Stimulated activated CD8-positive, alpha-beta memory T cell treated with anti-CD3 and anti-CD28 coated beads, Interleukin-4, amount 100 ng/mL, for 1 hour (primary cell): ENCODE data around the gene C8B.

ENCODE experiments used
- DNase-seq, 2 donors: peaks; one replicate each; pipeline ENCODE4 v3.0.0-alpha.2; 2020; ENCODE audit warnings: low read depth in 2 of 2, low spot score in 1 of 2

Gene C8B

DNA sequence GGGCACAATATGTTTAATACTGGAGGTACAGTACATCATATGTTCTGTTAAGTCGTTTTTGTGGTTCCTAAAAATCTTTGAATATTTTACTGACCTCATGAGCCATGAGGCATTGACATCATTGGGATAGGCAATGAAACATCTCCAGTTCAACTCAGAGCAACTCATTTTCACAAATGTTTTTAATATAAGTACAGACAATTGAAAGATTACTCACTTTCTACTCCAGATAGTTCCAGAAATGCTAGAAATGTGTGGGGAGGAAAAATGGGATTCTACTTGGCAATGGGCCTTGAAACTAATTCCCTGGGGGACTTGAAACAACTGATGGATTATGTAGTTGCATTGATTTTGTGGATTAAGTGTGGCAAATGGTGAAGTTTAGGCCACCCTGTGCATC lies 7.2 kb upstream of the C8B start:
- no peak for DNase-seq

DNA sequence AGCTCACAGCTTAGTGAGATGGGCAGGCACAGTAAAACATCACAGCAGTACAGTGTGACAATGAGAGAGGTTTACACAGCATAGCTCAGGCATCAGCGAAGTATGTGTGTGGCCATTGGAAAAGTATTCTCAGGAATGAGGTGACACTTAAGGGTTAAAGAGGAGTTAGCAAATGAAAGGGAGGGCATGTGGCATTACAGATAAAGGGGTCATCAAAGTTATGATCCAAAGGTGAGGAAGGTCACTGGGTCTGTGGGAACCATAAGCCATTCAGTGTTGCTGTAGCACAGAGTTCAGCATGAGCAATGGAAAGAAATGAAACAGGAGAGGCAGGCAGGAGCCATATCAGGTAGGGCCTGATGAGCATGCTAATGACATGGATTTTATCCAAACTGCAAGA lies 4.5 kb upstream of the C8B start:
- no peak for DNase-seq

DNA sequence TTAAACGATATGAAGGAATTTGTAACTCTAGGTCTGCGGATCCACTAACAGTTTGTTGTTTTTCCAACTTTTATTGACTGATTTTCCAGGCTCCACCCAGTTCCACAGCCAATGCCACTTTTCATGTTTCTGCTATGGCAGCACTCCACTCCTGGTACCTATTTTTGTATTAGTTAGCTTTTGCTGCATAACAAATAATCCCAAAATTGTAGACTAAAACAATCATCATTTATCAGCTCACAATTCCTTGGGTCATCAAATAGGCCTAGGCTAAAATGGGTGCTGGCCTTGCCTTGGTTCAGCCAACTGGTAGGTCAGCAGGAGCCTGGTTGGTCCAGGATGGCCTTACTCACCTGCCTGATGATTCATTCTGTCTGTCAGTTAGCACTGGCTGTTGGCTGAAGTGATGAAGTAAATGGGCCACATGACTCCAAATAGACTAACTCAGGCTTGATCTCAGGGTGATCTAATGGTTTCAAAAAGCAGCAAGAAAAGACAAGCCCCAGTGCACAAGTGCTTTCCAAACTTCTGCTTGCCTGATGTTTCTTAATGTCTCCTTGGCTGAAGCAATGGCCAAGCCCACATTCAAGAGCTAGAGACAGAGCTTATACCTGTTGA lies 3.2 kb upstream of the C8B start:
- DNase-seq = no peak

DNA sequence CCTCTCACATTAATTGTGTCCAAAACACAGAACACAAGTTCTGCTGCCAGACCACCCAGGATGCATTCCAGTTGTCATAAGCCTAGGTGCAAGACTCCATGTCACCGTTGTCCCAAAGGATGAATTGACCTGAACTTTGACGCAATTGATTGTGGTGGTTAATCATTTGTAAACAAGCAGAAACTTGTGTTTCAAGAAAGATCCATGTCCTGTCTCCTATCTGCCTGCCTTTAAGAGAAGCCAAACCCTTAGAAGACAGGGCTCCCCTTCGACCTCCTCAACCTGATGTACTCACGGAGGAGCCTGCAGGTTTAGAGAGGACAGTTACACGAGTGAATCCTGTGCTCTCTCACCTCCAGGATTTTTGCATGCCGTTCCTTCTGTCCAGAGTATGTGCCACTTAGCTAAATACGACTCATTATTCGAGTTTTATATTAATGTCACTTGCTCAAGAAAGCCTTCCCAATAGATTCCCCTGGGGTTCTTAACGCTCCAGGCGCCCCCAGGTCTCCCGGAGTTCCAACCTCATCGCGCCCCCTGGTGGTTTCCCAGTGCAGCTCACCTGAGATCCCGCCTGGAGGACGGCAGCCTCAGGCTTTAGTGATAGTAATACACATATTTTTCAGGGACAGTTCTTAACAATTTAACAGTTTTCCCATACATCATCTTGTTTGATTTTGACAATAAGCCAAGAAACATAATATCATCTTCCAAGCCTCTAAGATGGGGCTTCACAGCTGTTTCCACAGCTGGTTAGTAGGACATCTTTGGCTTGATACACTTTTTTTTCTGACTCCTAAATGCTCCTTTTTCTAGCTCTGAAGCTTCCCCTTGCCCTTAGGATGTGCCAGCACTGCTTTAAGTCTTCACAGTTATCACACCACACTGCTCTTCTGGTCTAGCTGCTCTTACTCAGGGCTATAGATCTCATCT lies 2.4 kb upstream of the C8B start:
- DNase-seq = no peak

DNA sequence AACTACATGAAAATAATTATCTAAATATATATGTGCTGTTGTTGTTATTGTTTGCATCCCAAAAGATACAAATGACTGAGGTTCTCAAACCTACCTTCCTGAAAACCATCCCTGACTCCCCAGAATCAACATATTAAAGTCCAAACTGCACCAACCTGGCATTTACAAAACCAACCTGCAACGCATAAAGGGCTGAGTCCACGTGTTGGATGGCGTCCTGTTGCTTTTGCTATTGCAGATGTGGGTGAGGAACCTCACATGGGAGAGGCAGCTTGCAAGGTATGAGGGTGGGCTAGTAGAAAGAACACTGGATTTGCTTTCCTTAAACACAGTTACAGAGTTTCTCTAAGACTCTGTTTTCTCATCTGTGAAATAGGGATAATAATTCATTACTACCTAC lies 1.5 kb upstream of the C8B start:
- no peak for DNase-seq

DNA sequence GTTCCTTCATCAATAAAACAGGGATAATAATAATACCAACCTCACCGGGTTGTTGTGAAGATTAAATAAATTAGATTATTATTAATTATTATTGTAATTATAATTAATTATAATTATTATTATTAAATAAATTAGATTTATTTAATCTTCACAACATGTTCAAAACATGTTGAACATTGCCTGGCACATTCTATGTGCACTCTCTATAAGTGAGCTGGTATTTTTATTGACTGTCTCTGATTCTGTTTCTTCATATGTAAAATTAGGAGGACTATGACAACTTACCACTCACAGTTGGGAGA lies 834 bp upstream of the C8B start:
- DNase-seq = no peak

DNA sequence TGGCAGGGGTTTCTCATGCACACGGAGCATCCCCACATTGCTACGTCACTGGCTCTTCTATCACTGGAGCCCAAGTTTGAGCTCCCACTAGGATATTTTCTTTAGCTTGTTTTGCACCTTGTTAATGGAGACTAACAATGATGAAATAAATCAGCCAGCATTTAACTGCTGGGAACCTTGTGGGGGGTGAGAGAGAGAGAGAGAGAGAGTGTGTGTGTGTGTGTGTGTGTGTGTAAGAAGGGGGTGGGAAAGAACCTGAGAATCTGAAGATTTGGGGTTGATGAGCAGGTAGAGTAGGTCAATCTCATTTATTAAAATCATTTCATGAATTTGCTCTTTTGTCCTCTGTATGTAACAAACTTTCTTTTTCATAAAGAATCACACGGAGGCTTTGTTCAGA lies 624 bp downstream of the C8B start:
- no peak for DNase-seq

DNA sequence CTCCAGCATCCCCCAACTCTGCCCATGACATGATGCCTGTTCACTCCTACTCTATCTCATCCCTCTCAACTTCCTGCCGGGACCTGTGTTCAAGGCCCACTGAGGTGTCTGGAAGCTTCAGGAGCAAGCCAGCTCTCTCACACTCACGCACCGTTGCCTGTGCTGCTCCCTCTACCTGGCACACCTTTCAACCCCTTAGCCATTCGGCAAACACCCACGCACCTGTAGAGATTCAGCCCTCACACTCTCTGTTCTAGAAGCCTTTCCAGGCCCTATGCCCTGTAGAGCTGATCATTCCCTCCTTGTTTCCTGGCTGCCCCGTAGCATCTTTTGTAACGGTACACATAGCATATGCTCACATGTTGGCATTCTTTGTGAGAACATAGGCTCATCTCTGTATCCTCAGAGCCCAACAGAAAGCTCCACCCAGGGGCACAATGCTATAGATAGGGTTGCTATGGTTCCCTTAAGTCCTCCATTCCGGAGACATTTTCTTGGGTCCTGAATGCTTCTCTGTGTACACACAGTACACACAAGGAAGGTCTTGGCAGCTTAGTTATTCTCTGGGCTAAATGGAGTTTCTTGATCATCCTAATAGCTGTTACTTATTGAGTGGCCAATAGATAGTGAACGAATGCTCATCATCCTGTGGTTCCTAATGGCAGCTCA lies 1.3 kb downstream of the C8B start:
- DNase-seq = no peak

DNA sequence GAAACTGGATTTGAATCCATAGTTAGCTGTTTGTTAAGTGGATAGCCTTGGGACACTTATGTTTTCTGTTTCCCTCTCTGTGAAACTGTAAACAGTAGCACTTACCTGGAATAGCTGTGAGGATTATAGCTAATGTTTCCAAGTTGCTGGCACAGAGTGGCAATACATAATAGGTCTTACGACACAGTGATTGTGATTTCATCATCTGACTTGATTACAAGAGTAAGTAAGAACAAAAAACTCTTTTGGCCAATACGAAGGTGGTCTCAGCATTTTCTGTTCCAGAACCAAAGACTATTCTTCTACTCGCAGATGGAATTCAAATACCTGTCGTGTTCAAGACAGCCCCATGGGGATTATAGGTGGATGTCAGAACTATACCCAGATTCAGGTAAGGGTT lies 2.1 kb downstream of the C8B start:
- DNase-seq = no peak

DNA sequence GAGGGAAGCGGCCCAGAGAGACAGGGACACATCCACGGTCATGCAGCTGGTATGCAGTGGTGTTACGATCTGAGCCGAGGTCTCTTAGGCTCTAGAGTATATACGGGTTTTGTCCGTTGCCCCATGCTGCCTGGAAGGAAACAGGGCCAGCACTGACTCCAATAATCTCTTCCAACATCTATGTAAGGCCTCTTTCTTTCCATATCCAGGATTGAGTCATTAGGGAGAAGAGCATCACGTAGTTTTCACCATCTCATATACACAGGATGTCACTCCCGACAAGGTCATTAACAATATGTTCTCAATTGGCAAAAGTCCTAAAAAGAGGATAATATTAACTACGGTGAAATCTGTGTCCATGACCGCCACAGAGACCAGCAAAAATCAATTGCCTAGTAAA lies 4.4 kb downstream of the C8B start:
- DNase-seq = no peak

DNA sequence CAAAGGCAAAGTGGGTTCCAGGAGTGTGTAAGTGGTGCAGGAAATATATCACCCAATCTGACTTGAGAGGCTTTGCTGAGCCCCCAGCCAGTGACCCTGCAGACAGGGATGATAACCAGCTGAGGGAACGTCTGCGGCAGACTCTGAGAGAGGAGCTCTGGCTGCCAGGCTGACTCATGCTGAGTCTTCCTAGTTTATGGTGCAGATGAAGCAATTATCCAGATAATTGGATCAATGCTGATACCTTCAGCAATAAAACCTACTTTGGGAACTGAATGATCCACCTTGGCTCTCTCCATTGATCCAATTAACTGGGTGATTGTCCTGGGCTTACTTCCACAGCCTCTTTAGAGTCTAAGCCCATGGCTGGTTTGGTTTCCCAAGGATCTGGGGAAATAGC lies 7.3 kb downstream of the C8B start:
- DNase-seq = no peak

DNA sequence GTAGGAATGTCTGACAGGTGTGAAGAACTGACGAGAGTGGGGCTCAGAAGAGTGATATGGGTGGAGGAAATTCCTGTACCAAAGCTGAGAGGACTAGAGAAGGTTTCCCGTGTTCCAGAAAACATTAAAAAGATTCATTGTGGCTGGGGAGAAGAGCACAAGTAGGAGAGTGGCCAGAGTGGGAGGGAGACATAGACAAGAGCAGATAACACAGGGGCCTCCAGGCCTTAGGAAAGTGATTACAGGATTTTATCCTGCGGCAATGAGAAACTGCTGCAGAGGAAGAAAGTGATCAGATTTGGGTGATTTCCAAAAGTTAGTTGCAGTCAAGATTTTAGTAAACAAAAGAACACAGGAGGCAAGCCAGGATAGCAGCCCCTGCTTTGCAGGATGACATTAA lies 7.9 kb downstream of the C8B start:
- DNase-seq = no peak

DNA sequence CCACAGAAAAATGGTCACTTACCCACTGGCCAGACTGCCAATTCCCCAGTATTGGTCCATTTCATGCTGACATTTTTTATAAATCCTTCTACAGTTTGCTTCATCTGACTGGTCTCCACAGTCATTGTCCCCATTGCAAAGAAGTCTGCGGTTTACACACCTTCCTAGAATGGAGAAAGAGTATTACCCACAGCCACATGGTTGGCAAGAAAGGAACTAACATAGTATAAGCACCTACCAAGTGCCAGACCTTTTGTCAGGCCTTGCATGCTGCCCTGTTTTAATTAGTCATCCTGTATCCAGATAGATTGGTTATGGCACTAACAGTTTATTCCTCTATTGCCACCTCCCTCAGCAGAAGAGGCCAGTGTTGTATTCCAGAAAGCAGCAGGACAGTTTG lies 11.2 kb downstream of the C8B start:
- no peak for DNase-seq

DNA sequence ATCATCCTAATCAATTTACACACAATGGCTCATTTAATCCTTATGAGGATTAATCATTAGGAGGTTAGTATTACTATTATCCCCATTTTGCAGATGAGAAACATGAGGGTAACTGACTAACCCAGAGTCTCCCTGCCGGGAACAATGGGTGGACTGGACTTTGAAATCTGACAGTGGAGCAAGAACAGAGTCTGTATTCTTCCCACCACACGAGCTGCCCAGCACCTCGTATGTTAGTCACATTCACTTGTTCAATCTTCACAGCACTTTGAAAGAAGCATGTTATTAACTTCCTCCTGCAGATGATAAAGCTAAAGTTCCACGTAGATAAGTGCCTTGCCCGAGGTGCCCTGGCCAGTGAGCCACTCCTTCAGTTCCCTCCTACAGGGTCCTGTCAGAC lies 12.4 kb downstream of the C8B start:
- DNase-seq = no peak

DNA sequence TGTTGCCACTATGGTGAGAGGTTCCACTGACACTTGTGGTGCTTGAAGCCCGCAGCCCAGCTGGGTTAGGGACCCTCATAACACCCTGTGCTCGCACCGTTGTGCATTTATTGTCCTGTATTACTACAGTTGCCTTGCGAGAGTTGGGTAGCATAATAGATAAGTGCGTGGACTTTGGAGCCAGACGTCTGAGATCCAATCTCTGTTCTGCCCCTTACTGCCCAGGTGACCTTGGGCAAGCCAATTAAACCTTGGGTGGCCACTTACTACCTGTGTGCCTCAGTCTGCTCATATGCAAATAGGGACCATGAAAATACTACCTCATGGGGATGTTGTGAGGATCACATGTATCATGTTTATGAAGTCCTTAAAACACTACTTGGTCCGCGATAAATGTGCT lies 13.3 kb downstream of the C8B start:
- no peak for DNase-seq

DNA sequence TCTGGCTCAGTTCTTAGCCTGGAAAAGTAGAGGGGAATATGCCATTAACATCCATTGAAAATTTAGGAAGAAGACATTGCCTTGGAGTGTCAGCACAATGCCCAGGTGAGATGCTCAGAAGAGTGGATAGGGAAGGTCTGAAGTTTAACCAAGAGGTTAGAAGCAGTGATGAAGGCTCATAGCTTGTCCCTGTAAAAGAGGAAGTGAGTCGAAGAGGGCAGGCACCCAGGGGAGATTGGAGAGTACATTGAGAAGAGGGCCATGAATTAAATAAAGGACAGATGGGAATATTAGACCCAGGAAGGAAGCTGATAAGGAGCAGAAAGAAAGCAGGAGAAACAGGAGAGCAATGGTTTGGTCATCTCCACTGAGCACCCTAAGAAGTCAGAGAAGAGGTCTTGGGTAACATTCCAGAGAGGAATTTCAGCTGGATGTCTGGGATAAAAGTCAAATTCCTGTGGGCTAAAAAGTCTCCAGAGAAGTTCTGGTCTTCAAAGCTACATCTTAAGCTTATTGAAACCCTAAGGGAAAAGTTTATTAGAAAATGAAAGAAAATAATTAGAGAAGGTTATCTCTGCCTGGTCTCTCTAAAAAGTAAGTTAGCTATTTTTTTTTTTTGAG lies 17.3 kb downstream of the C8B start:
- no peak for DNase-seq

DNA sequence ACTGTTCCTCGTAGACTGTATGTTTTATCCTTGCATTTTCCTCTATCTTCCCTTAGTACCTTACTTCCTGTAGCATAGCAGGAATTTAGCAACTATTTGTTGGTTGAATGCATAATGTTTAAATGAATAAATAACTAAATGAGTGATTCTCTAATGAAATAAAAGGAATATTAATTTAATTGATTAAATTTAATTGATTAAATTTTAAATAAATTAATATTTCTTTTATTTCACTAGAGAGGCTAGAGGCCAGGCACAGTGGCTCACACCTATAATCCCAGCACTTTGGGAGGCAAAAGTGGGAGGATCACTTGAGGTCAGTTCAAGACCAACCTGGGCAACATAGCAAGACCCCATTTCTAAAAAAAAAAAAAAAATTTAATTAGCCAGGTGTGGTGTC lies 25.8 kb downstream of the C8B start:
- DNase-seq = no peak

DNA sequence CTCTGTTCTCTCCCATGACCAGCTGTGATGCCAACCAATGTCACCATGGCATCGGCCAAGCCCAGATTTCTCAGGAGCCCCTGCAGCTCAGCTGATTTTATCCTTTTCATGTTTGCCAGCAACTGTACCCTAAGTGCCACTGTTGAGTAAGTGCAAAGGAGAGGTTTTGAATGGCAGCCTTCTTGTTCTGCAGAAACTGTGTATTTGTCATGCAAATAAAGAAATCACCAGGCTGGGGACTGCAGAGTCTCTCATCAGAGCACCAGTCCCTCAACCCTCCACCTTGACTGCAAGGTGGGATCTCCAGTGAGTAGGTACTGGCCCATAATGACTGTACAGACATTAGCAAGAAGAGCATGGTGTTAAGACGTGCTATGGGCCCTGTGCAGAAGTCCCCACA lies 26.6 kb downstream of the C8B start:
- no peak for DNase-seq

DNA sequence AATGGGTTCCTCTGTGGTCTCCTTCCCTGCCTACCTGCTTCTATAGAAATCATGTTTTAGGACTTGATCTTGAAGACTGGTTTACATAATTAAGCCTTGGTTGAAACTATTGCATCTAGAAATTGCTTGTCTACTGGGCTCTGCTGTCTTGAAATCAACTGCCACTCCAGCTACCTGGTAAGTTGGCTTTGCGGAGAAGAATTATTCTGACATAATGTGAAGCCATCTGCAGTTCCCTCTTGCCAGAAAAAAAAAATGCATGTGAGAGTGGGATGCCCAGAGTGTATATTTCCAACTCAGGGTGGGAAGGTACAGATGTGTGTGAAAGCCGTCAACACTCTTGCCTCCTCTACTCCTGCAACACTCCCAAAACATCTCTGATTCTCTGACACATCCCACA lies 27.2 kb downstream of the C8B start:
- no peak for DNase-seq

DNA sequence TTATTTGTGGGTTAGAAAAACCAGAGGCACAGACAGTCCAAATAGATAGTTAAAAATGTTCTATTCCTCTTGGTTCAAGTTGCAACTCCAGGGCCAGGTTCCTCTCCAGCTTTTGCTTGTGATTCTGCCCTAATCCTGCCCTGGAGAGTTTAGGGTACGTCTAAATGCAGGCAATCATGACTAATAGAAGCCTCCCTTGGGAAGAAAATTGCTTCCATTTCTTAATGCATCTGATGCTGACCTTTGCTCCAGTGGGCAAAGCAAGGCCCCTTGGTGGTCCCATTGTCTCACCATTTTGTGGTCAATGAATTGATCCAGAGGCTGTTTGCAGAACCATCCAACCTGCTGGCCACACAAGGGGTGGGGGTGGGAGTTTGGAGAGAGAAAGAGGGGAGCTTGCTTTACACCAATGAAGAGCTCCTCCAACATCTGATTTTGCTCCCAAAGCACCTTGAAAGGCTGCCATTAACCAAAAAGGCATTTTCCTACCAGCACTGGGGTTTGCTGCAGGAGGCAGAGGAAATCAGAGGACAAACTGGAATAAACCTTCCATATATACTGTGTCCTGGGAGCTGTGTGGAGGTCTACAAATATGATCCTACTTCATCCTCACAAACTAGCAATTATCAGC lies 31.3 kb downstream of the C8B start:
- DNase-seq = no peak

DNA sequence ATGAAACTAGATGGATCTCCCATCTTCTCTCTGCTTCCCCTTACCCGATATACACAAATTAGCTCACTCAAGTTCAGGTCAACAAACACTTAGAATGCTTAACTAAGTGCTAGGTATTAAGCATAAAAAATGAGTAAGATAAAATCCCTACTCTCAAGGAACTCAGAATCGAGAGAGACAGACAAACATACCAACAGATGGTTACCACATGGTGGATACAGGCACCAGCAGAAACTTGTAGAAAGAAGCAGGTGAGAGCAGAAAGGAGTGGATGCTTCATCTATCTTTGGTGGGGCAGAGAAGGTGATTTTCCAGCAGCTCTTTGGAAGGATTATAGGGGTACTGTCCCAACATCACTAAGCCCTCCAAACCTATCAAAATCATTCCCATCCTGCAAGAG lies 32.2 kb downstream of the C8B start:
- no peak for DNase-seq

DNA sequence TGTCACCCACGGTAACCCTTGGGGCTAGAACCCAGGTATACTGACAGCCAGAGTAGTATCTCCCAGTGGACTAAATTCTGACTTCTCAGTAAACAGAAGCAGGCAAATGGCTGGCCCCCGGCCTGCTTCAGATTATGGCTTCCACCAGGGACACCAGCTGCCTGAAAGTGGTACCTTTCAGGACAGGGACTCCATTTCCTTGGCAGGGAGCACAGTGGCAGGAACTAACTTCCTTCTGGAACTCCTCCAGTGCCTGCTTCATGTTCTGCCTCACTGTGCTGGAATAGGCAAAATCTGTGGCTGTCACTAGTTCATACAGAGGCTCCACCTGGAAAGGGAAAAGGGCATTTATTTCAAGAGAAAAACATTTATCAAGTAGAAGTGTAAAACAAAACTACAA lies 32.7 kb downstream of the C8B start:
- no peak for DNase-seq
